CD4-positive, alpha-beta T cell (primary cell): Measurements from ENCODE around the gene C1orf94. TPM values are rescaled to one million over a fixed set of nuclear protein-coding genes. Genes with fewer than 3 reads are reported as not detected.

ENCODE experiments used
- ATAC-seq: fragments of 200-7000 bp; cut with Tn5 transposase; one replicate; pipeline ENCODE4 v1.10.0; 2022; ENCODE audit warnings: mild to moderate bottlenecking; ENCODE audit not compliant: poor library complexity
- CTCF ChIA-PET: fragments of 350-600 bp; sonication (Branson Sonifier 250); formaldehyde crosslinking; loops from one replicate; lab custom pipeline; 2021; ENCODE audit warnings: antibody characterized with exemption, inconsistent platforms; lab: Charles Lee
- POLR2A ChIA-PET: fragments of 350-600 bp; sonication (Branson Sonifier 250); formaldehyde crosslinking; loops from one replicate; lab custom pipeline; 2021; ENCODE audit warnings: antibody characterized with exemption, inconsistent platforms; lab: Charles Lee
- DNase-seq, 14 experiments: peaks; one replicate each; pipeline ENCODE4 v3.0.0-alpha.2; 2013 to 2020; ENCODE audit warnings: mixed read lengths in 2 of 14
- H3K27ac ChIP-seq, 2 donors: one replicate each; pipeline versions ENCODE4 v1.5.1 to v1.7.0; 2013; ENCODE audit warnings: low read length in 2 of 2, low read depth in 1 of 2, mild to moderate bottlenecking in 1 of 2
- H3K27me3 ChIP-seq, 2 experiments: 1 replicate in 1 of 2; 2 replicates in 1 of 2; pipeline versions ENCODE4 v1.6.1 to v1.7.0; 2013; ENCODE audit warnings: low read length in 2 of 2, control low read depth in 1 of 2, mild to moderate bottlenecking in 1 of 2, moderate library complexity in 1 of 2; ENCODE audit not compliant: insufficient read depth in 2 of 2, control insufficient read depth in 1 of 2
- H3K36me3 ChIP-seq: one replicate; pipeline ENCODE4 v1.6.1; 2013; ENCODE audit warnings: low read length, control low read depth; ENCODE audit not compliant: insufficient read depth
- H3K4me1 ChIP-seq: one replicate; pipeline ENCODE4 v1.6.1; 2013; ENCODE audit warnings: low read length, control low read depth; ENCODE audit not compliant: insufficient read depth
- H3K4me3 ChIP-seq: one replicate; pipeline ENCODE4 v1.5.1; 2013; ENCODE audit warnings: mild to moderate bottlenecking, low read length, moderate library complexity
- H3K9me3 ChIP-seq, 2 experiments: 1 replicate in 1 of 2; 2 replicates in 1 of 2; pipeline versions ENCODE4 v1.6.1 to v1.7.0; 2013; ENCODE audit warnings: low read length in 2 of 2, mild to moderate bottlenecking in 2 of 2, control low read depth in 1 of 2, moderate library complexity in 1 of 2; ENCODE audit not compliant: control insufficient read depth in 1 of 2, insufficient read depth in 1 of 2
- H3K27ac Mint-ChIP-seq: one replicate; pipeline ENCODE4 v1.8.0; 2020; ENCODE audit warnings: mixed read lengths
- H3K27me3 Mint-ChIP-seq: one replicate; pipeline ENCODE4 v1.8.0; 2021; ENCODE audit warnings: mixed read lengths
- H3K36me3 Mint-ChIP-seq: one replicate; pipeline ENCODE4 v1.8.0; 2021; ENCODE audit warnings: low read depth, mixed read lengths
- H3K4me1 Mint-ChIP-seq: one replicate; pipeline ENCODE4 v1.8.0; 2021; ENCODE audit warnings: low read depth, mixed read lengths
- H3K4me3 Mint-ChIP-seq: one replicate; pipeline ENCODE4 v1.8.0; 2020; ENCODE audit warnings: mild to moderate bottlenecking, mixed read lengths
- H3K9me3 Mint-ChIP-seq: one replicate; pipeline ENCODE4 v1.8.0; 2020; ENCODE audit warnings: mixed read lengths
- CTCF ChIP-seq: fragments of 200-600 bp; IDR thresholded peaks from one replicate; pipeline ENCODE4 v1.8.0; 2022; ENCODE audit warnings: antibody characterized with exemption, mild to moderate bottlenecking
- intact Hi-C, 2 experiments: fragments of 100-400 bp; cut with DNase I in 1 of 2; cut with micrococcal nuclease in 1 of 2; formaldehyde crosslinking; loops; one replicate each; pipeline versions ENCODE4 v1.15.1 to v1.9.0; 2023 to 2025; cut with DNase I, micrococcal nuclease
- total RNA-seq, 174 experiments: library from RNA in 2 of 174; stranded (reverse) in 2 of 174; gene quantifications; one replicate each; pipeline ENCODE4 v1.2.3 and lab custom pipeline; 2021 to 2026

Gene C1orf94
- total RNA-seq, 2 experiments from 2014 or later: not detected

GRCh38 chr1:34132161-34132420 is 44.6 kb upstream of the C1orf94 start:
- Histone ChIP-seq H3K36me3 (no peaks in the 10 kb centered on the region), H3K27me3 (no peaks in the 10 kb centered on the region), H3K4me1 (no peaks in the 10 kb centered on the region), H3K9me3 (peaks cover 0 to 11% of the 10 kb centered on the region in 2 experiments), H3K27ac (no peak overlapping the region), H3K4me3 (no peak overlapping the region)
- ChIA-PET CTCF (no interaction called here), POLR2A (no interaction called here)
- no peaks in the 10 kb centered on the region for H3K4me1 Mint-ChIP-seq
- intact Hi-C loops: no loop called here
- no peak overlapping the region for H3K4me3 Mint-ChIP-seq
- H3K27me3 Mint-ChIP-seq: peaks cover 24% of the 10 kb centered on the region
- ATAC-seq (no peak), DNase-seq (no peak)
- no peaks in the 10 kb centered on the region for H3K9me3 Mint-ChIP-seq
- H3K27ac Mint-ChIP-seq: no peak overlapping the region
- TF ChIP-seq CTCF: no peak
- no peaks in the 10 kb centered on the region for H3K36me3 Mint-ChIP-seq

- no peak for DNase-seq
- Mint-ChIP-seq H3K27ac (no peak overlapping the region), H3K9me3 (no peaks in the 10 kb centered on the region), H3K36me3 (no peaks in the 10 kb centered on the region), H3K27me3 (peaks cover 28% of the 10 kb centered on the region), H3K4me1 (no peaks in the 10 kb centered on the region), H3K4me3 (no peak overlapping the region)
- Histone ChIP-seq H3K9me3 (no peaks in the 10 kb centered on the region), H3K27me3 (no peaks in the 10 kb centered on the region), H3K36me3 (no peaks in the 10 kb centered on the region), H3K27ac (no peak overlapping the region), H3K4me3 (no peak overlapping the region), H3K4me1 (no peaks in the 10 kb centered on the region)
- intact Hi-C loops: no loop called here
- no peak for TF ChIP-seq CTCF
- no peak for ATAC-seq
- ChIA-PET POLR2A (no interaction called here), CTCF (no interaction called here)
Measured at GRCh38 chr1:34137411-34137810, 39.3 kb upstream of the C1orf94 start.

- no peaks in the 10 kb centered on the region for H3K9me3 ChIP-seq
- Mint-ChIP-seq H3K36me3 (no peaks in the 10 kb centered on the region), H3K27ac (no peak overlapping the region), H3K27me3 (peaks cover 29% of the 10 kb centered on the region), H3K4me3 (no peak overlapping the region), H3K9me3 (no peaks in the 10 kb centered on the region), H3K4me1 (no peaks in the 10 kb centered on the region)
- no peak for DNase-seq
- H3K4me3 ChIP-seq: no peak overlapping the region
- CTCF ChIA-PET: interaction anchor here (0.6 kb wide), 1 partner anchor 14 kb away, joined by 4 read pairs; no protein-coding TSS in a partner anchor
- no peaks in the 10 kb centered on the region for H3K4me1 ChIP-seq
- intact Hi-C loops: no loop called here
- POLR2A ChIA-PET: no interaction called here
- TF ChIP-seq CTCF: no peak
- H3K36me3 ChIP-seq: no peaks in the 10 kb centered on the region
- no peak overlapping the region for H3K27ac ChIP-seq
- no peaks in the 10 kb centered on the region for H3K27me3 ChIP-seq
- no peak for ATAC-seq
Measured at GRCh38 chr1:34140011-34140676, 36.6 kb upstream of the C1orf94 start.
